MCF 10A (cell line): ENCODE results near the gene RNF225. TPM values are rescaled to one million over a fixed set of nuclear protein-coding genes. Genes with fewer than 3 reads are reported as not detected.

Experiments
- BruUV-seq: library from RNA; stranded (reverse); fragments of 400-500 nt; replicated peaks from 2 replicates; lab custom pipeline; 2021; lab: Mats Ljungman, UMichigan
- CTCF ChIA-PET: fragments of 300-600 bp; sonication (Branson Sonifier 250); formaldehyde crosslinking; extraction: SDS; loops from one replicate; lab custom pipeline; 2021; ENCODE audit warnings: antibody characterized with exemption, inconsistent platforms; lab: Yijun Ruan, JAX
- POLR2A ChIA-PET: fragments of 300-600, 350-650 bp; sonication (Branson Sonifier 250); formaldehyde crosslinking; extraction: SDS; loops from one replicate; lab custom pipeline; 2020; ENCODE audit warnings: antibody characterized with exemption, inconsistent platforms; lab: Yijun Ruan, JAX
- DNase-seq: peaks from one replicate; pipeline ENCODE4 v3.0.0-alpha.2; 2018; ENCODE audit not compliant: unreplicated experiment
- H3K27ac Mint-ChIP-seq: one replicate; pipeline ENCODE4 v1.8.0; 2022; ENCODE audit warnings: mild to moderate bottlenecking, low read depth, mixed read lengths; ENCODE audit not compliant: unreplicated experiment
- H3K27me3 Mint-ChIP-seq: one replicate; pipeline ENCODE4 v1.8.0; 2022; ENCODE audit warnings: mixed read lengths; ENCODE audit not compliant: insufficient read depth, unreplicated experiment
- H3K36me3 Mint-ChIP-seq: one replicate; pipeline ENCODE4 v1.8.0; 2022; ENCODE audit warnings: mild to moderate bottlenecking, moderate library complexity, mixed read lengths; ENCODE audit not compliant: insufficient read depth, unreplicated experiment
- H3K4me1 Mint-ChIP-seq: one replicate; pipeline ENCODE4 v1.8.0; 2022; ENCODE audit warnings: mixed read lengths; ENCODE audit not compliant: insufficient read depth, unreplicated experiment
- H3K4me3 Mint-ChIP-seq: one replicate; pipeline ENCODE4 v1.8.0; 2022; ENCODE audit warnings: mild to moderate bottlenecking, moderate library complexity, mixed read lengths; ENCODE audit not compliant: unreplicated experiment
- H3K9me3 Mint-ChIP-seq: one replicate; pipeline ENCODE4 v1.8.0; 2022; ENCODE audit warnings: mixed read lengths; ENCODE audit not compliant: unreplicated experiment
- intact Hi-C: fragments of 100-400 bp; cut with micrococcal nuclease; formaldehyde crosslinking; loops from 2 replicates; pipeline ENCODE4 v1.14.1; 2022
- total RNA-seq: library from RNA; stranded (reverse); gene quantifications from 2 replicates; pipeline ENCODE4 v1.2.3, GENCODE V29; 2022
- TF ChIP-seq, protein P1 (sequence below): fragments of 200-600 bp; IDR thresholded peaks from one replicate; pipeline ENCODE4 v1.8.0; 2022; ENCODE audit warnings: antibody characterized with exemption, mild to moderate bottlenecking; ENCODE audit not compliant: unreplicated experiment

RNF225 gene
- total RNA-seq, 1 experiment from 2014 or later = 0.63 TPM

DNA sequence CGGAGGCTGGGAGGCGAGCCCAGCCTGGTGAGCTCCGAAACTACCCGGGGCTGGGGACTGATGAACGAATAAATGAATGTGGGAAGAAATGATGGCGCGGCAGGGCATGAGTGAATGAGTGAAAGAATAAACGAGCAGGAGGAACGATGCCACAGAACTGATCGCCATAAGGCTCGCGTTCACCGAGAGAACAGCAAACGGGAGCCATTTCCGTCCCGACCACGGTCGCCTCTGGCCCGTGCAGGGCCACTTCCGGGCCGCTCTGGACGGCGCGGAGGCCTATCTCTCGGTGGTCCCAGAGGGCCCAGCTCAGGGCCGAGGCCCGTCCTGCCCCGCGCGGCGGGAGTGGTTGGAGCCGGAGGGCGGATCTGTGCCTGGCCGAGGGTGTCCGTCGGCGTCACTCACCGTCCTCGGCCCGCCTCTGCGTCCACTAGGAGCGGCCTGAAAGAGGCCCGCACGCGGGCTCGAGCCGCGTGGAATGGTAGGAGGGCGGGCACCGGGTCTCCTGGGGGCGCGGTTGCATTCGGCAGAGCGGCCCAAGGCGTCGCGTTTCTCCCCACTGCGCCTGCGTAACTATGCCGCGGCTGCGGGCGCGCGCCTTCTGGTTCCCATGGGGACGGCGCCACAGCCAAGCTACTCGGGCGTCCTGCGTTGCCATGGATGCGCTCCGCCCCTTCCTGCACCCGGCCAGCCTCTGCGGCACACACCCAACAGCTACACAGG lies 33.0 kb upstream of the RNF225 start, which contains the start of gene ZNF497:
Gene ZNF497, minus strand, starts transcription at position 480 of the 723 bp plus-strand sequence. CDS start 5,116 bp downstream, outside the sequence.
- no peaks in the 10 kb centered on the region for H3K27me3 Mint-ChIP-seq
- TF ChIP-seq, protein P1, sequence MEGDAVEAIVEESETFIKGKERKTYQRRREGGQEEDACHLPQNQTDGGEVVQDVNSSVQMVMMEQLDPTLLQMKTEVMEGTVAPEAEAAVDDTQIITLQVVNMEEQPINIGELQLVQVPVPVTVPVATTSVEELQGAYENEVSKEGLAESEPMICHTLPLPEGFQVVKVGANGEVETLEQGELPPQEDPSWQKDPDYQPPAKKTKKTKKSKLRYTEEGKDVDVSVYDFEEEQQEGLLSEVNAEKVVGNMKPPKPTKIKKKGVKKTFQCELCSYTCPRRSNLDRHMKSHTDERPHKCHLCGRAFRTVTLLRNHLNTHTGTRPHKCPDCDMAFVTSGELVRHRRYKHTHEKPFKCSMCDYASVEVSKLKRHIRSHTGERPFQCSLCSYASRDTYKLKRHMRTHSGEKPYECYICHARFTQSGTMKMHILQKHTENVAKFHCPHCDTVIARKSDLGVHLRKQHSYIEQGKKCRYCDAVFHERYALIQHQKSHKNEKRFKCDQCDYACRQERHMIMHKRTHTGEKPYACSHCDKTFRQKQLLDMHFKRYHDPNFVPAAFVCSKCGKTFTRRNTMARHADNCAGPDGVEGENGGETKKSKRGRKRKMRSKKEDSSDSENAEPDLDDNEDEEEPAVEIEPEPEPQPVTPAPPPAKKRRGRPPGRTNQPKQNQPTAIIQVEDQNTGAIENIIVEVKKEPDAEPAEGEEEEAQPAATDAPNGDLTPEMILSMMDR = no peak
- ChIA-PET POLR2A (interaction anchor here (0.6 to 4.1 kb wide), 35 partner anchors 8 to 1420 kb away, joined by 3 to 55 read pairs (median 5); partner anchors contain the start of genes ERVK3-1, RPS5, ZBTB45 and ZNF324B), CTCF (interaction anchor here (1.2 to 2.6 kb wide), 5 partner anchors 9 to 45 kb away, joined by 3 to 11 read pairs (median 3); no protein-coding TSS in a partner anchor)
- BruUV-seq = TSS peak; percentile 79
- peak; percentile 97 for DNase-seq
- H3K4me1 Mint-ChIP-seq = peaks cover 5% of the 10 kb centered on the region
- peak within 1 kb of the TSS; percentile 99 for H3K4me3 Mint-ChIP-seq
- H3K36me3 Mint-ChIP-seq = peaks cover 5% of the 10 kb centered on the region
- intact Hi-C loops = loop anchor here (1.0 kb wide), 3 partner anchors 19 to 157 kb away; partner anchors contain the start of genes ZBTB45, ZNF837 and ZSCAN22
- no peaks in the 10 kb centered on the region for H3K9me3 Mint-ChIP-seq
- H3K27ac Mint-ChIP-seq = peak within 1 kb of the TSS; percentile 99

DNA sequence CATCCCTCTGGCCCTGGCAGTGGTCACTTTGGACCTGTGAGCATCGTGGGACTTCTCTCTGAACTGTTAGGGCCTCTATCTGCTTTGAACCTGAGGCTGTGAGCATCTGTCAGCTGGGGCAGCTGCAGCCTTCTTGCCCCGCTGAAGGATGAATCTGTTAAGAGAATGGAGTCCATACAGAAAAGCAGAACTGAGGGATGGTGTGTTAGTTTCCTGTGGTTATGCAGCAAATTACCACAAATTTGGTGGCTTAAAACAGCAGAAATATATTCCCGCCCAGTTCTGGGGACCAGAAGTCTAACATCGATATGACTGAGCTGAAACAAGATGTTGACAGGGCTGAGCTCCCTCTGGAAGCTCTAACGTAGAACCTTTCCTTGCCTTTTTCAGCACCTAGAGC lies 31.3 kb upstream of the RNF225 start:
- CTCF ChIA-PET = interaction anchor here (0.6 to 2.6 kb wide), 6 partner anchors 10 to 50 kb away, joined by 3 to 11 read pairs (median 4); partner anchors contain the start of gene ZNF837

DNA sequence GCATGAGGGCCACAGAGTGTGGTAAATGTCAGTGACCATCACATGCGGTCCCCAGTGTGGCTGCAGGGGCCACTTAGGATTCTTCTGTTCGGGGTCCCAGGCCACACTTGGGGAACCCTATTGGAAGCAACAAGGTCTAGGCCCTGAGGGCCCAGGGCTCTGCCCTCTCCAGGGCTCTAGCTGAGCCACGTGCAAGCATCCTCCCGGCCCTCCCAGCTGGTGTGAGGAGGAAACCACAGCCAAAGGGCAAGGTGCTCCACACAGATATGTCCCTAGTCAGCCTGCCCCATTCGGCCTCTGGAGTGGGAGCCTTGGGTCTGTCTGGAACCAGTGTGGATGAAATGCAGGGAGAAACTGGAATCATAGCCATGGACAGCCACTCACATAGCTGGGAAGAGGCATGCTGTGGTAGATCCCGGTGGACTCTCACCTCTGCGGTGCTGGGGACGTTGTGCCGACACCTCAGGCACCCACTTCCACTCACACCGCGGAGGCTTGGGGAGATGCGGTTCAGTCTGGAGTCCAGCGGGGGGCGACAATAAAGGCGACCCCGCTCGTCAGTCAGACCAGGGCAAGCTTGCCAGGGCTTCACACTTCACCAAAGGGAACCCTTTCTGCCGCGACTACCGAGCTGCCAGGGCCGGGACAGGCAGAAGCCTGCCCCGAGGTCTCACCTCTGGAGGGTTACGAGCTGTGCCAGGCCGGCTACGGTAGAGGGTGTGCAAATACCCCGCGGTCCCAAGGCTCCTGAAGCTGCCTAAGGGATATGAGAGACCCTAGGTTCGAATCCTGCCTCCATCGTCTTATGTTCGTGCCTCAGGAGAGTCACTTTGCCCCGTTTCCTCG lies 28.6 kb upstream of the RNF225 start:
- H3K4me1 Mint-ChIP-seq = peaks cover 4% of the 10 kb centered on the region
- no peaks in the 10 kb centered on the region for H3K9me3 Mint-ChIP-seq
- BruUV-seq = no TSS peak
- no peak for DNase-seq
- H3K36me3 Mint-ChIP-seq = peaks cover 5% of the 10 kb centered on the region
- H3K4me3 Mint-ChIP-seq = no peak overlapping the region
- TF ChIP-seq, protein P1 = no peak
- POLR2A ChIA-PET = interaction anchor here (0.8 kb wide), 1 partner anchor 19 kb away, joined by 3 read pairs; no protein-coding TSS in a partner anchor
- CTCF ChIA-PET = no interaction called here
- H3K27ac Mint-ChIP-seq = no peak overlapping the region
- H3K27me3 Mint-ChIP-seq = no peaks in the 10 kb centered on the region
- intact Hi-C loops = no loop called here

More for the DNA sequence above, 31.3 kb upstream of the RNF225 start:
- Mint-ChIP-seq H3K27ac (no peak overlapping the region), H3K4me3 (no peak overlapping the region), H3K36me3 (peaks cover 5% of the 10 kb centered on the region), H3K4me1 (peaks cover 5% of the 10 kb centered on the region), H3K27me3 (no peaks in the 10 kb centered on the region), H3K9me3 (no peaks in the 10 kb centered on the region)
- no peak for DNase-seq
- POLR2A ChIA-PET = interaction anchor here (1.4 to 4.1 kb wide), 4 partner anchors 9 to 37 kb away, joined by 5 to 55 read pairs (median 19); partner anchors contain the start of gene ZSCAN22
- BruUV-seq = no TSS peak
- intact Hi-C loops = no loop called here
- TF ChIP-seq, protein P1 = no peak
